GM23338 (cell line): ENCODE measurements around the gene MYF5. TPM values are rescaled to one million over a fixed set of nuclear protein-coding genes. Genes with fewer than 3 reads are reported as not detected.

ENCODE experiments used
- ATAC-seq: fragments of 200-7000 bp; cut with Tn5 transposase; 3 replicates; pipeline ENCODE4 v1.9.1; 2020
- DNase-seq: peaks from one replicate; pipeline ENCODE4 v3.0.0-alpha.2; 2015; ENCODE audit warnings: low spot score
- H2AFZ ChIP-seq: fragments of 200-600 bp; sonication (generic); 2 replicates; pipeline ENCODE4 v1.8.0; 2016; ENCODE audit warnings: antibody characterized with exemption, mild to moderate bottlenecking, moderate library complexity
- H3F3A ChIP-seq: fragments of 200-600 bp; sonication (generic); replicated peaks from 2 replicates; pipeline ENCODE4 v1.8.0; 2017; ENCODE audit warnings: antibody characterized with exemption, mixed run types, low read depth
- H3K27ac ChIP-seq: fragments of 200-600 bp; sonication (generic); 2 replicates; pipeline ENCODE4 v1.6.1; 2016; ENCODE audit warnings: low read depth
- H3K27me3 ChIP-seq: fragments of 200-600 bp; sonication (generic); 2 replicates; pipeline ENCODE4 v1.8.0; 2016; ENCODE audit warnings: mild to moderate bottlenecking, mixed run types, moderate library complexity; ENCODE audit not compliant: insufficient read depth
- H3K36me3 ChIP-seq: fragments of 200-600 bp; sonication (generic); 2 replicates; pipeline ENCODE4 v1.8.0; 2016; ENCODE audit warnings: mild to moderate bottlenecking; ENCODE audit not compliant: insufficient read depth
- H3K4me1 ChIP-seq: fragments of 200-600 bp; sonication (generic); 2 replicates; pipeline ENCODE4 v1.8.0; 2016; ENCODE audit warnings: mild to moderate bottlenecking, moderate library complexity; ENCODE audit not compliant: insufficient read depth
- H3K4me2 ChIP-seq: fragments of 200-600 bp; sonication (generic); 2 replicates; pipeline ENCODE4 v1.7.1; 2017; ENCODE audit warnings: mixed run types
- H3K4me3 ChIP-seq: fragments of 200-600 bp; sonication (generic); 2 replicates; pipeline ENCODE4 v1.6.1; 2016; ENCODE audit warnings: mixed run types
- H3K79me2 ChIP-seq: fragments of 200-600 bp; sonication (generic); replicated peaks from 2 replicates; pipeline ENCODE4 v1.8.0; 2017; ENCODE audit warnings: mild to moderate bottlenecking; ENCODE audit not compliant: insufficient read depth
- H3K9me2 ChIP-seq: fragments of 200-600 bp; sonication (generic); 2 replicates; pipeline ENCODE4 v1.8.0; 2017; ENCODE audit not compliant: insufficient read depth
- H4K20me1 ChIP-seq: fragments of 200-600 bp; sonication (generic); replicated peaks from 2 replicates; pipeline ENCODE4 v1.8.0; 2017; ENCODE audit warnings: mild to moderate bottlenecking; ENCODE audit not compliant: insufficient read depth
- H3K27ac Mint-ChIP-seq: 2 replicates; pipeline ENCODE4 v1.8.0; 2020; ENCODE audit warnings: inconsistent platforms, mild to moderate bottlenecking, moderate library complexity, mixed read lengths
- H3K27me3 Mint-ChIP-seq: 3 replicates; pipeline ENCODE4 v1.8.0; 2022; ENCODE audit warnings: low read depth, mild to moderate bottlenecking, moderate library complexity, mixed read lengths, inconsistent platforms; ENCODE audit not compliant: insufficient read depth, poor library complexity
- H3K36me3 Mint-ChIP-seq: 3 replicates; pipeline ENCODE4 v1.8.0; 2021; ENCODE audit warnings: low read depth, mild to moderate bottlenecking, inconsistent platforms, moderate library complexity, mixed read lengths
- H3K4me1 Mint-ChIP-seq: 3 replicates; pipeline ENCODE4 v1.8.0; 2020; ENCODE audit warnings: mild to moderate bottlenecking, inconsistent platforms, mixed read lengths
- H3K4me3 Mint-ChIP-seq: 3 replicates; pipeline ENCODE4 v1.8.0; 2021; ENCODE audit warnings: moderate library complexity, mild to moderate bottlenecking, inconsistent platforms, mixed read lengths
- H3K9me3 Mint-ChIP-seq: 3 replicates; pipeline ENCODE4 v1.8.0; 2020; ENCODE audit warnings: moderate library complexity, mild to moderate bottlenecking, inconsistent platforms, mixed read lengths
- CREB1 ChIP-seq: fragments of 250-450 bp; sonication (Bioruptor Pico); IDR thresholded peaks from 2 replicates; pipeline ENCODE4 v1.5.0; 2020; ENCODE audit warnings: low read depth, mild to moderate bottlenecking, moderate library complexity
- NANOG ChIP-seq: IDR thresholded peaks from 2 replicates; pipeline ENCODE4 v1.6.1; 2016; ENCODE audit warnings: antibody characterized with exemption, borderline replicate concordance
- POLR2AphosphoS5 ChIP-seq: IDR thresholded peaks from 2 replicates; pipeline ENCODE4 v1.6.1; 2016; ENCODE audit warnings: antibody characterized with exemption, low read depth
- ZNF114 ChIP-seq: fragments of 250-450 bp; sonication (Bioruptor Pico); IDR thresholded peaks from 2 replicates; pipeline ENCODE4 v1.5.0; 2020; ENCODE audit warnings: mild to moderate bottlenecking, moderate library complexity
- ZNF331 ChIP-seq: fragments of 250-450 bp; sonication (Bioruptor Pico); IDR thresholded peaks from 2 replicates; pipeline ENCODE4 v1.5.0; 2020; ENCODE audit warnings: low read depth, mild to moderate bottlenecking, moderate library complexity
- polyA plus RNA-seq: library from polyadenylated mRNA; unstranded; fragments of >200 nt; fragmentation: Nextera tagmentation; extraction: Ambion mirVana; gene quantifications from 2 replicates; pipeline ENCODE4 v1.2.1, GENCODE V29; 2016
- total RNA-seq: library from RNA; depleted of rRNA; stranded (reverse); fragments of >200 nt; shearing (Covaris generic); gene quantifications from 2 replicates; pipeline ENCODE4 v1.2.3, GENCODE V29; 2014
- TF ChIP-seq, protein P1 (sequence below): fragments of 250-450 bp; sonication (Bioruptor Pico); IDR thresholded peaks from 2 replicates; pipeline ENCODE4 v1.5.0; 2020; ENCODE audit warnings: mild to moderate bottlenecking, moderate library complexity
- TF ChIP-seq, protein P2 (sequence below): IDR thresholded peaks from one replicate; pipeline ENCODE4 v1.6.1; 2018; ENCODE audit warnings: antibody characterized with exemption; ENCODE audit not compliant: unreplicated experiment
- TF ChIP-seq, protein P3 (sequence below), 2 experiments: fragments of 200-600 bp in 1 of 2; sonication (generic) in 1 of 2; conservative IDR thresholded peaks; 2 replicates each; pipeline versions ENCODE4 v1.5.1 to v1.6.1; 2016 to 2017; ENCODE audit warnings: antibody characterized with exemption in 2 of 2, low read depth in 2 of 2, mild to moderate bottlenecking in 2 of 2, moderate library complexity in 1 of 2

The MYF5 gene
- total and polyA plus RNA-seq, 2 experiments from 2014 or later: not detected

DNA sequence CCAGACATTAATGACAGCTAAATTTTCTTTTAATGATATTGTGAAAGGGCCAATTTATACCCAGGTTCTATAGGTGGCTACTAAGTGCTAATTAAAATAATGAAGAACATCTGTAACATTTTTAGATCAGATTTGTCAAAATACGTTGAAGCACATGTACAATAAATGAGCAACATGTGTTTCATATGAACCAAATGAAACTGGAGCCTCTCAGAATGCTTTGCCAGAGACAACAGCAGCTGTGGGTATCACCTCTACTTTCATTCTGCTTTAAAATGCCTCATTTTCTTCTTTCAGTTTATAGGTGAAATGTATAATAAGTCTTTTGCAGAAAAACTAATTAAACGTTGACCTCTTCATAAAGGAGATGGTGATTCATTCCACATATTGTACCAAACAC lies 35.4 kb upstream of the MYF5 start (continued):
- TF ChIP-seq, protein P1, sequence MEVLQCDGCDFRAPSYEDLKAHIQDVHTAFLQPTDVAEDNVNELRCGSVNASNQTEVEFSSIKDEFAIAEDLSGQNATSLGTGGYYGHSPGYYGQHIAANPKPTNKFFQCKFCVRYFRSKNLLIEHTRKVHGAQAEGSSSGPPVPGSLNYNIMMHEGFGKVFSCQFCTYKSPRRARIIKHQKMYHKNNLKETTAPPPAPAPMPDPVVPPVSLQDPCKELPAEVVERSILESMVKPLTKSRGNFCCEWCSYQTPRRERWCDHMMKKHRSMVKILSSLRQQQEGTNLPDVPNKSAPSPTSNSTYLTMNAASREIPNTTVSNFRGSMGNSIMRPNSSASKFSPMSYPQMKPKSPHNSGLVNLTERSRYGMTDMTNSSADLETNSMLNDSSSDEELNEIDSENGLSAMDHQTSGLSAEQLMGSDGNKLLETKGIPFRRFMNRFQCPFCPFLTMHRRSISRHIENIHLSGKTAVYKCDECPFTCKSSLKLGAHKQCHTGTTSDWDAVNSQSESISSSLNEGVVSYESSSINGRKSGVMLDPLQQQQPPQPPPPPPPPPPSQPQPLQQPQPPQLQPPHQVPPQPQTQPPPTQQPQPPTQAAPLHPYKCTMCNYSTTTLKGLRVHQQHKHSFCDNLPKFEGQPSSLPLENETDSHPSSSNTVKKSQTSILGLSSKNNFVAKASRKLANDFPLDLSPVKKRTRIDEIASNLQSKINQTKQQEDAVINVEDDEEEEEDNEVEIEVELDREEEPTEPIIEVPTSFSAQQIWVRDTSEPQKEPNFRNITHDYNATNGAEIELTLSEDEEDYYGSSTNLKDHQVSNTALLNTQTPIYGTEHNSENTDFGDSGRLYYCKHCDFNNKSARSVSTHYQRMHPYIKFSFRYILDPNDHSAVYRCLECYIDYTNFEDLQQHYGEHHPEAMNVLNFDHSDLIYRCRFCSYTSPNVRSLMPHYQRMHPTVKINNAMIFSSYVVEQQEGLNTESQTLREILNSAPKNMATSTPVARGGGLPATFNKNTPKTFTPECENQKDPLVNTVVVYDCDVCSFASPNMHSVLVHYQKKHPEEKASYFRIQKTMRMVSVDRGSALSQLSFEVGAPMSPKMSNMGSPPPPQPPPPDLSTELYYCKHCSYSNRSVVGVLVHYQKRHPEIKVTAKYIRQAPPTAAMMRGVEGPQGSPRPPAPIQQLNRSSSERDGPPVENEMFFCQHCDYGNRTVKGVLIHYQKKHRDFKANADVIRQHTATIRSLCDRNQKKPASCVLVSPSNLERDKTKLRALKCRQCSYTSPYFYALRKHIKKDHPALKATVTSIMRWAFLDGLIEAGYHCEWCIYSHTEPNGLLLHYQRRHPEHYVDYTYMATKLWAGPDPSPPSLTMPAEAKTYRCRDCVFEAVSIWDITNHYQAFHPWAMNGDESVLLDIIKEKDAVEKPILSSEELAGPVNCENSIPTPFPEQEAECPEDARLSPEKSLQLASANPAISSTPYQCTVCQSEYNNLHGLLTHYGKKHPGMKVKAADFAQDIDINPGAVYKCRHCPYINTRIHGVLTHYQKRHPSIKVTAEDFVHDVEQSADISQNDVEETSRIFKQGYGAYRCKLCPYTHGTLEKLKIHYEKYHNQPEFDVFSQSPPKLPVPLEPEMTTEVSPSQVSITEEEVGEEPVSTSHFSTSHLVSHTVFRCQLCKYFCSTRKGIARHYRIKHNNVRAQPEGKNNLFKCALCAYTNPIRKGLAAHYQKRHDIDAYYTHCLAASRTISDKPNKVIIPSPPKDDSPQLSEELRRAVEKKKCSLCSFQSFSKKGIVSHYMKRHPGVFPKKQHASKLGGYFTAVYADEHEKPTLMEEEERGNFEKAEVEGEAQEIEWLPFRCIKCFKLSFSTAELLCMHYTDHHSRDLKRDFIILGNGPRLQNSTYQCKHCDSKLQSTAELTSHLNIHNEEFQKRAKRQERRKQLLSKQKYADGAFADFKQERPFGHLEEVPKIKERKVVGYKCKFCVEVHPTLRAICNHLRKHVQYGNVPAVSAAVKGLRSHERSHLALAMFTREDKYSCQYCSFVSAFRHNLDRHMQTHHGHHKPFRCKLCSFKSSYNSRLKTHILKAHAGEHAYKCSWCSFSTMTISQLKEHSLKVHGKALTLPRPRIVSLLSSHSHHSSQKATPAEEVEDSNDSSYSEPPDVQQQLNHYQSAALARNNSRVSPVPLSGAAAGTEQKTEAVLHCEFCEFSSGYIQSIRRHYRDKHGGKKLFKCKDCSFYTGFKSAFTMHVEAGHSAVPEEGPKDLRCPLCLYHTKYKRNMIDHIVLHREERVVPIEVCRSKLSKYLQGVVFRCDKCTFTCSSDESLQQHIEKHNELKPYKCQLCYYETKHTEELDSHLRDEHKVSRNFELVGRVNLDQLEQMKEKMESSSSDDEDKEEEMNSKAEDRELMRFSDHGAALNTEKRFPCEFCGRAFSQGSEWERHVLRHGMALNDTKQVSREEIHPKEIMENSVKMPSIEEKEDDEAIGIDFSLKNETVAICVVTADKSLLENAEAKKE (CRISPR knock-in tag): no peak
- TF ChIP-seq, protein P2, sequence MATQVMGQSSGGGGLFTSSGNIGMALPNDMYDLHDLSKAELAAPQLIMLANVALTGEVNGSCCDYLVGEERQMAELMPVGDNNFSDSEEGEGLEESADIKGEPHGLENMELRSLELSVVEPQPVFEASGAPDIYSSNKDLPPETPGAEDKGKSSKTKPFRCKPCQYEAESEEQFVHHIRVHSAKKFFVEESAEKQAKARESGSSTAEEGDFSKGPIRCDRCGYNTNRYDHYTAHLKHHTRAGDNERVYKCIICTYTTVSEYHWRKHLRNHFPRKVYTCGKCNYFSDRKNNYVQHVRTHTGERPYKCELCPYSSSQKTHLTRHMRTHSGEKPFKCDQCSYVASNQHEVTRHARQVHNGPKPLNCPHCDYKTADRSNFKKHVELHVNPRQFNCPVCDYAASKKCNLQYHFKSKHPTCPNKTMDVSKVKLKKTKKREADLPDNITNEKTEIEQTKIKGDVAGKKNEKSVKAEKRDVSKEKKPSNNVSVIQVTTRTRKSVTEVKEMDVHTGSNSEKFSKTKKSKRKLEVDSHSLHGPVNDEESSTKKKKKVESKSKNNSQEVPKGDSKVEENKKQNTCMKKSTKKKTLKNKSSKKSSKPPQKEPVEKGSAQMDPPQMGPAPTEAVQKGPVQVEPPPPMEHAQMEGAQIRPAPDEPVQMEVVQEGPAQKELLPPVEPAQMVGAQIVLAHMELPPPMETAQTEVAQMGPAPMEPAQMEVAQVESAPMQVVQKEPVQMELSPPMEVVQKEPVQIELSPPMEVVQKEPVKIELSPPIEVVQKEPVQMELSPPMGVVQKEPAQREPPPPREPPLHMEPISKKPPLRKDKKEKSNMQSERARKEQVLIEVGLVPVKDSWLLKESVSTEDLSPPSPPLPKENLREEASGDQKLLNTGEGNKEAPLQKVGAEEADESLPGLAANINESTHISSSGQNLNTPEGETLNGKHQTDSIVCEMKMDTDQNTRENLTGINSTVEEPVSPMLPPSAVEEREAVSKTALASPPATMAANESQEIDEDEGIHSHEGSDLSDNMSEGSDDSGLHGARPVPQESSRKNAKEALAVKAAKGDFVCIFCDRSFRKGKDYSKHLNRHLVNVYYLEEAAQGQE: no peak
- TF ChIP-seq NANOG: no peak

DNA sequence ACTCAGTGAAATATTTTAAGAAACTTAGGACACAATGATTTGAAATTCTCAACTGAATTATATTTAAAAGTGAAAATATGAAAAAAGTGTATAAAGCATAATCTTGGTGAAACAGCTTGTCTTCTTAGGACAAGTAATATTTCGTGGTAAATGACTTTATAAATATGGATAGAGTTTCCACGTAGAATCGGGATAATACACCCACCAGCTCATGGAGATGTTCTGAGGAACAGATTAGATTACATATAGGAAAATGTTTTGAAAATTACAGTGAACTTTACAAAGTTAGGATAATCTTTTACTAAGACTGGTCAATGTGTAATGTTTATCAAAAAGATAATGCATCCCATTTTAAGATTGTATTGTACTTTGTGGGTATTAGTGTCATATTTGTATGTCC lies 34.9 kb upstream of the MYF5 start:
- Histone ChIP-seq H3K4me1 (peaks cover 14% of the 10 kb centered on the region; the same call in 1 of the 2 replicates), H3K27me3 (no peaks in the 10 kb centered on the region), H3F3A (no peaks in the 10 kb centered on the region), H4K20me1 (no peaks in the 10 kb centered on the region), H3K4me3 (no peak overlapping the region), H3K9me2 (no peaks in the 10 kb centered on the region), H2AFZ (no peak overlapping the region), H3K27ac (no peak overlapping the region), H3K36me3 (no peaks in the 10 kb centered on the region), H3K4me2 (no peak overlapping the region), H3K79me2 (no peaks in the 10 kb centered on the region)
- no peaks in the 10 kb centered on the region; the same call in 2 of the 3 replicates for H3K36me3 Mint-ChIP-seq
- ATAC-seq: no peak
- H3K4me1 Mint-ChIP-seq: peaks cover 24% of the 10 kb centered on the region
- DNase-seq: no peak
- H3K9me3 Mint-ChIP-seq: no peaks in the 10 kb centered on the region
- no peaks in the 10 kb centered on the region for H3K27me3 Mint-ChIP-seq
- no peak overlapping the region for H3K27ac Mint-ChIP-seq
- H3K4me3 Mint-ChIP-seq: no peak overlapping the region
- no peak for TF ChIP-seq ZNF114 (CRISPR knock-in tag)
- TF ChIP-seq, protein P3, sequence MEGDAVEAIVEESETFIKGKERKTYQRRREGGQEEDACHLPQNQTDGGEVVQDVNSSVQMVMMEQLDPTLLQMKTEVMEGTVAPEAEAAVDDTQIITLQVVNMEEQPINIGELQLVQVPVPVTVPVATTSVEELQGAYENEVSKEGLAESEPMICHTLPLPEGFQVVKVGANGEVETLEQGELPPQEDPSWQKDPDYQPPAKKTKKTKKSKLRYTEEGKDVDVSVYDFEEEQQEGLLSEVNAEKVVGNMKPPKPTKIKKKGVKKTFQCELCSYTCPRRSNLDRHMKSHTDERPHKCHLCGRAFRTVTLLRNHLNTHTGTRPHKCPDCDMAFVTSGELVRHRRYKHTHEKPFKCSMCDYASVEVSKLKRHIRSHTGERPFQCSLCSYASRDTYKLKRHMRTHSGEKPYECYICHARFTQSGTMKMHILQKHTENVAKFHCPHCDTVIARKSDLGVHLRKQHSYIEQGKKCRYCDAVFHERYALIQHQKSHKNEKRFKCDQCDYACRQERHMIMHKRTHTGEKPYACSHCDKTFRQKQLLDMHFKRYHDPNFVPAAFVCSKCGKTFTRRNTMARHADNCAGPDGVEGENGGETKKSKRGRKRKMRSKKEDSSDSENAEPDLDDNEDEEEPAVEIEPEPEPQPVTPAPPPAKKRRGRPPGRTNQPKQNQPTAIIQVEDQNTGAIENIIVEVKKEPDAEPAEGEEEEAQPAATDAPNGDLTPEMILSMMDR (conservative IDR thresholded peaks at IDR 0.05; ENCODE audit: low read depth in 2 of 2): no peak
- no peak for TF ChIP-seq CREB1 (CRISPR knock-in tag)
- TF ChIP-seq ZNF331 (CRISPR knock-in tag): no peak
- TF ChIP-seq POLR2AphosphoS5: no peak
